ENCODE results near the gene EGLN1.

GRCh38 chr1:231386466-231386865 is 35.6 kb downstream of the EGLN1 start:
- TF ChIP-seq CTCF (IDR thresholded peaks at IDR 0.05) (no peak), ZFX (IDR thresholded peaks at IDR 0.05; ENCODE audit: borderline replicate concordance) (no peak)

Measured in 22Rv1 (cell line).